Head of caudate nucleus (tissue), 42 donors: ENCODE measurements around the gene RHBG.

Experiments used
- DNase-seq, 42 donors: peaks; one replicate each; pipeline versions ENCODE4 v3.0.0 to v3.0.0-alpha.2; 2020 to 2021; ENCODE audit warnings: mixed read lengths in 7 of 42
- intact Hi-C: fragments of 100-400 bp; cut with DNase I; formaldehyde crosslinking; loops from one replicate; pipeline ENCODE4 v1.15.0; 2022

The RHBG gene

GRCh38 chr1:156394082-156394481 is 25.1 kb downstream of the RHBG start:
- intact Hi-C loops = no loop called here
- DNase-seq = no peak

GRCh38 chr1:156394835-156395461 is 25.9 kb downstream of the RHBG start:
- intact Hi-C loops = no loop called here
- DNase-seq = no peak

GRCh38 chr1:156399355-156400125 is 30.5 kb downstream of the RHBG start:
- DNase-seq = peak in 1 of 42 donors; percentile 5
- intact Hi-C loops = no loop called here

- DNase-seq = peak in 38 of 42 donors; percentile 57 to 90 (median 76)
- intact Hi-C loops = no loop called here
Observed at GRCh38 chr1:156400191-156400935, 31.4 kb downstream of the RHBG start.

GRCh38 chr1:156401041-156401574 is 32.1 kb downstream of the RHBG start:
- intact Hi-C loops = no loop called here
- peak in 1 of 42 donors; percentile 26 for DNase-seq

- intact Hi-C loops = no loop called here
- DNase-seq = peak in 6 of 42 donors; percentile 47 to 66 (median 58)
Observed at GRCh38 chr1:156401681-156402081, 32.7 kb downstream of the RHBG start.

- peak in 2 of 42 donors; percentile 28 to 53 for DNase-seq
Observed at GRCh38 chr1:156402331-156403020, 33.5 kb downstream of the RHBG start.

GRCh38 chr1:156405670-156406069 is 36.7 kb downstream of the RHBG start:
- intact Hi-C loops = no loop called here
- DNase-seq = peak in 3 of 42 donors; percentile 11 to 43 (median 37)

More at GRCh38 chr1:156402331-156403020, 33.5 kb downstream of the RHBG start:
- intact Hi-C loops = no loop called here

- DNase-seq = peak in 38 of 42 donors; percentile 52 to 90 (median 75)
Observed at GRCh38 chr1:156406251-156406650, 37.2 kb downstream of the RHBG start.

GRCh38 chr1:156407344-156407743 is 38.3 kb downstream of the RHBG start:
- intact Hi-C loops = no loop called here
- peak; percentile 69 to 93 (median 86) for DNase-seq

More at GRCh38 chr1:156406251-156406650, 37.2 kb downstream of the RHBG start:
- intact Hi-C loops = no loop called here

- intact Hi-C loops = no loop called here
- peak in 1 of 42 donors; percentile 3 for DNase-seq
Observed at GRCh38 chr1:156407760-156408159, 38.7 kb downstream of the RHBG start.

- intact Hi-C loops = no loop called here
- DNase-seq = peak in 5 of 42 donors; percentile 32 to 57 (median 42)
Observed at GRCh38 chr1:156409439-156409838, 40.4 kb downstream of the RHBG start.

- DNase-seq = peak in 2 of 42 donors; percentile 8 to 17
- intact Hi-C loops = no loop called here
Observed at GRCh38 chr1:156410238-156410637, 41.2 kb downstream of the RHBG start.

- intact Hi-C loops = no loop called here
- peak in 2 of 42 donors; percentile 10 to 11 for DNase-seq
Observed at GRCh38 chr1:156410740-156411139, 41.7 kb downstream of the RHBG start.

- intact Hi-C loops = loop anchor here (1.0 kb wide), 1 partner anchor 24 kb away; no protein-coding TSS in a partner anchor
- DNase-seq = peak in 29 of 42 donors; percentile 35 to 83 (median 67)
Observed at GRCh38 chr1:156412653-156413321, 43.8 kb downstream of the RHBG start.

GRCh38 chr1:156413391-156414246 is 44.6 kb downstream of the RHBG start:
- intact Hi-C loops = no loop called here
- DNase-seq = peak; percentile 80 to 97 (median 90)

GRCh38 chr1:156414461-156415064 is 45.6 kb downstream of the RHBG start:
- DNase-seq = peak in 19 of 42 donors; percentile 37 to 85 (median 66)
- intact Hi-C loops = no loop called here
